ENCODE results near the gene SLC26A5.

DNA sequence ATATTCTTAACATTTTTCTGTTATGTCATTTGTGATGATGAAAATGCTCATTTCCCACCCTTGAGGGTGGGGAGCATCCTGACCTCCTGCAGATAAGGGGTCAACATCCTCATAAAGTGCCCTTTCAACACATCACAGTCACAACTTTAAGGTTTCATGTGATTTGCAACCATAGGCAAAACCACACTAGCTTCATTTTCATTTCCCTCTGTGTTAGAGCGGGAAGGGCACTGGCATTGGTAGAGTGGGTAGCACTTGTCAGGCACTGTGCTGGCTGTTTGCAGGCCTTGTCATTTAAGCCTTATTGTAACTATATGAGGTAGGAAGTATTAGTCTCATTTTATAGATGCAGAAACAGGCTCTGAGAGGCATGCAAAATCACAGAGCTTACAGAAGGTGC is 58.8 kb downstream of the SLC26A5 start:
- TF ChIP-seq CTCF (IDR thresholded peaks at IDR 0.05), result no peak
- no peak for TF ChIP-seq POLR2A (IDR thresholded peaks at IDR 0.05)
